Activated naive CD8-positive, alpha-beta T cell treated with anti-CD3 and anti-CD28 coated beads, Interleukin-2, amount 50 U/mL, for 24 hours (primary cell): ENCODE results near the gene CD14.
"Not testable (repeated sequence)": the region's sequence is repeated elsewhere in the genome, so short reads cannot be mapped to it uniquely, and the experiment has no call there.

Experiments
- ATAC-seq: fragments of 150-1000 bp; cut with Tn5 transposase; one replicate; pipeline ENCODE4 v1.10.0; 2021
- DNase-seq: peaks from one replicate; pipeline ENCODE4 v3.0.0; 2021
- H3K27ac Mint-ChIP-seq: one replicate; pipeline ENCODE4 v1.8.0; 2021; ENCODE audit warnings: mild to moderate bottlenecking, mixed read lengths
- H3K27me3 Mint-ChIP-seq: one replicate; pipeline ENCODE4 v1.8.0; 2021; ENCODE audit warnings: mixed read lengths
- H3K36me3 Mint-ChIP-seq: one replicate; pipeline ENCODE4 v1.8.0; 2021; ENCODE audit warnings: low read depth, mixed read lengths
- H3K4me1 Mint-ChIP-seq: one replicate; pipeline ENCODE4 v1.8.0; 2021; ENCODE audit warnings: mixed read lengths
- H3K4me3 Mint-ChIP-seq: one replicate; pipeline ENCODE4 v1.8.0; 2021; ENCODE audit warnings: mild to moderate bottlenecking, moderate library complexity, mixed read lengths
- H3K9me3 Mint-ChIP-seq: one replicate; pipeline ENCODE4 v1.8.0; 2021; ENCODE audit warnings: mixed read lengths

CD14 gene

DNA sequence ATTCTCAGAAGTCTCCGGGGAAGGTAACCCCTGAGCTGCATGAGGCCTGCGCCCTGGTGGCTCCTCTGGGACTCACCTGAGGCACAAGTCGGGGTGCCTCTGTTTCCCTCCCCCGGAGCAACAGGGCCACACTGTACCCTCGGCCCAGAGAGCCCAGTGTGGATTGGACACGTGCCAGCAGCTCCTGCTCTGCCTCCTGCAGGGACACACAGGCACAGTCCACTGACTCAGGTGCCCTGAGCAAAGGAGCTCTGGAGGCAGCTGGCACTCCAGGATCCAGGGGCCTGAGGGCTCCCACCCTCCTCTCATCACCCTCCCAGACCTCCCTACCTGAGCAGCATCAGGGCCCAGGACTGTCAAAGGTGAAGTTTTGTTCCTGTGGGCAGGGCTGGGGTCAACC lies 38.8 kb downstream of the CD14 start:
- H3K9me3 Mint-ChIP-seq, result no peaks in the 10 kb centered on the region
- no peaks in the 10 kb centered on the region for H3K36me3 Mint-ChIP-seq
- DNase-seq, result no peak
- peaks cover 6% of the 10 kb centered on the region for H3K4me1 Mint-ChIP-seq
- no peak overlapping the region for H3K4me3 Mint-ChIP-seq
- H3K27me3 Mint-ChIP-seq, result no peaks in the 10 kb centered on the region
- no peak overlapping the region for H3K27ac Mint-ChIP-seq
- ATAC-seq, result no peak

DNA sequence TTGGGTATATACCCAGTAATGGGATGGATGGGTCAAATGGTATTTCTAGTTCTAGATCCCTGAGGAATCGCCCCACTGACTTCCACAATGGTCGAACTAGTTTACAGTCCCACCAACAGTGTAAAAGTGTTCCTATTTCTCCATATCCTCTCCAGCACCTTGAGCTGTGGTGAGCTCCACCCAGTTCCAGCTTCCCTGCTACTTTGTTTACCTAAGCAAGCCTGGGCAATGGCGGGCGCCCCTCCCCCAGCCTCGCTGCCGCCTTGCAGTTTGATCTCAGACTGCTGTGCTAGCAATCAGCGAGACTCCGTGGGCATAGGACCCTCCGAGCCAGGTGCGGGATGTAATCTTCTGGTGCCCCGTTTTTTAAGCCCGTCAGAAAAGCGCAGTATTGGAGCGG lies 39.9 kb downstream of the CD14 start:
- not testable (repeated sequence) for H3K4me3 Mint-ChIP-seq, H3K27ac Mint-ChIP-seq, ATAC-seq, H3K9me3 Mint-ChIP-seq, H3K4me1 Mint-ChIP-seq, H3K27me3 Mint-ChIP-seq, DNase-seq, H3K36me3 Mint-ChIP-seq

DNA sequence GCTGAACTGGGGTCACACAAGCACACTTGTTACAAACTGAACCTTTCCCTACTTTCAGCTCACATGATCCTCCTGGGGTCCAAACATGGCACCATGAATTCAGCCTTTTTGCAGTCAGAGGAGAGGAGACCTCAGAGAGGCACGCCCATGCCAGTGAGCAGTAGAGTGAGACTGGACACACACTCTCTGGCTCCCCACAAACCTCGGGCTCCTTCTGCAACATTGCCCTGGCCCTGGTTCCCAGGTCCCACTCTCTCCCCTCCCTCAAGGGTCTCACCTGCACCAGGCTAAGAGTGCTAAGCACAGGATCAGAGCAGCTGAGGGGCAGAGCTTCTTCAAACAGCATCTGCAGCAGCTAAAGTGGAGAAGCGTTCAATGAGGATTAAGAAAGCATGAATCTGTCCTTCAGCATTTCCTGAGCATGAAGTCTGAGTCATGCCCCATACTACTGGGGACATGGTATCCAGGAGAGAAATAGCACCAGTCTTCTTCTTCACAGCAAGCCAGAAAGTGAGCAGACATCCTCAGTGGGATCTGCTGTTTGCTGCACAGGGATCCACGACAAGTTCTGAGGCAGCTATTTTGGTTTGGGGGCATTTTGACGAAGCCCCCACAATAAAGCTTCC lies 41.1 kb downstream of the CD14 start:
- H3K4me3 Mint-ChIP-seq, result no peak overlapping the region
- no peak for ATAC-seq
- no peaks in the 10 kb centered on the region for H3K27me3 Mint-ChIP-seq
- no peaks in the 10 kb centered on the region for H3K36me3 Mint-ChIP-seq
- H3K27ac Mint-ChIP-seq, result no peak overlapping the region
- no peaks in the 10 kb centered on the region for H3K9me3 Mint-ChIP-seq
- H3K4me1 Mint-ChIP-seq, result peaks cover 6% of the 10 kb centered on the region
- DNase-seq, result no peak

DNA sequence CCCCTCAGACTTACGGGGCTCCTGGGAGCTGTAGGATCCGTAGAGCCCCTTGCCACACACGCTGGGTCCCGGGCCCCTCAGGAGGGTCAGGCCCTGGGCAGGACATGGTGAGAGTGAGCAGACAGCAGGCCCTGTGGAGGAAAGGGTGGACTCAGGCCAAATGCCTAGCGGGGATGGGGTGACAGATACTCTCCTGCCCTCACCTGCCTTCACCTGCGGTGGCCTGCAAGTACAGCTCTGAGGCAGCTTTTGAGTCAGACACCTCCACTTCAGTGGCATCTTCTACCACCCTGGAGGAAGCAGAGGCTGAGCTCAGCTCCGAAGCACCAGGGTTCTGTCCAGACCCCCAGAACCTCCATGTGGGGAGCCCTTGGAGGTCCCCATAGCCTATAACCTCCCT lies 42.1 kb downstream of the CD14 start:
- Mint-ChIP-seq H3K9me3 (no peaks in the 10 kb centered on the region), H3K4me3 (no peak overlapping the region), H3K36me3 (no peaks in the 10 kb centered on the region), H3K27ac (no peak overlapping the region), H3K27me3 (no peaks in the 10 kb centered on the region), H3K4me1 (peaks cover 6% of the 10 kb centered on the region)
- ATAC-seq (no peak), DNase-seq (no peak)

DNA sequence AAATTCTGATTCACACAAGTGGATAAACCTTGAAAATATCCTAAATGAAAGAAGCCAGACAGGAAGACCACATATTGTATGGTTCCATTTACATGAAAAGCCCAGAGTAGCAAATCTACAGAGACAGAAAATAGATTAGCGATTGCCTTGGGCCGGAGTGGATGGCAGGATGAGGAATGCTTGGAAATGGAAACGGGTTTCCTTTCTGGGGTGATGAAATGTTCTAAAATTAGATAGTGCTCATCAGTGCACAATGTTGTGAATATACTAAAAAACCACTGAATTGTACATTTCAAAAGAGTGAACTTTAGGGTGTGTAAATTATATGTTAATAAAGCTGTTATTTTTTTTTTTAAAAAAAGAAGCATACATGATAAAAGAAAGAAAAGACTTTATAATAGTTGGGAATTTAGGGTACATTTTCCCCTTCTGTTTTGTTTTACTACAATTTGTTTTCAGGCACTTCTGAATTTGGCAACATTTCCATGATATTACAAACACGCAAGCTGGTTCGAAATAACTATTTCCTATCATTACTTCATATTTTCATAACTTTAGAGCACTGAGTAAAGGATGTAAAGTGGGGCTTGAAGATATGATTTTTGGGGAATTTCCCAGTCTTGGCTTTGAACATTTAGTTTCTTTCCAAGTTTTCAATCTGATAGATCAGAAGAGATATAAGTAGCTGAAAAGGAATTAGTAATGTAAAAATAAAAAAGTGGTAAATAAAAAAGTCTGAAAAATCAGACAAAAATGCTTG lies 44.5 kb downstream of the CD14 start:
- Mint-ChIP-seq H3K4me3 (no peak overlapping the region), H3K9me3 (no peaks in the 10 kb centered on the region), H3K36me3 (no peaks in the 10 kb centered on the region), H3K4me1 (no peaks in the 10 kb centered on the region), H3K27ac (no peak overlapping the region), H3K27me3 (no peaks in the 10 kb centered on the region)
- no peak for DNase-seq
- ATAC-seq, result no peak

DNA sequence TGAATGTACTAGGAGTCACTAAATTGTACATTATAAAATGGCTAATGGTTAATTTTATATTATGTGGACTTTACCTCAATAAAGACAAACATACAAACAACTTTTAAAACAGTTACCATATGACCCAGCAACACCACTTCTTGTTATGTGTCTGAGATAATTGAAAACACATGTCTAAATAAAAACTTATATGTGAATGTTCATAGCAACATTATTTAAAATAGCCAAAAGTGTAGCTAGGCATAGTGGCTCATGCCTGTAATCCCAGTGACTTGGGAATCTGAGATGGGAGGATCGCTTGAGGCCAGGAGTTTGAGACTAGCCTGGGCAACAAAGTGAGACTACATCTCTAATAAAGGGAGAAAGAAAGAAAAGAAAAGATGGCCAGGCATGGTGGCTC lies 45.5 kb downstream of the CD14 start:
- Mint-ChIP-seq H3K27me3 (peaks cover 3% of the 10 kb centered on the region), H3K36me3 (no peaks in the 10 kb centered on the region), H3K9me3 (peaks cover 3% of the 10 kb centered on the region), H3K4me1 (no peaks in the 10 kb centered on the region), H3K27ac (no peak overlapping the region), H3K4me3 (no peak overlapping the region)
- ATAC-seq, result no peak
- DNase-seq, result no peak
